Measurements from ENCODE around the gene LGR6. TPM values are rescaled to one million over a fixed set of nuclear protein-coding genes. Genes with fewer than 3 reads are reported as not detected.
"Not testable (repeated sequence)": the region's sequence is repeated elsewhere in the genome, so short reads cannot be mapped to it uniquely, and the experiment has no call there.

Gene LGR6
- total and polyA plus RNA-seq, 10 of the 15 experiments (the other 5 are each of a cell fraction or from before 2014, with no cell fraction given): not detected

GRCh38 chr1:202351725-202352124, 158.1 kb downstream of the LGR6 start (continued):
- no peak for TF ChIP-seq LARP7 (IDR thresholded peaks at IDR 0.05)
- no peak for TF ChIP-seq MEF2B (IDR thresholded peaks at IDR 0.05; ENCODE audit: partially characterized antibody, poor library complexity, severe bottlenecking)
- TF ChIP-seq JUNB (IDR thresholded peaks at IDR 0.05): no peak
- no peak for TF ChIP-seq NFYA (IDR thresholded peaks at IDR 0.05; ENCODE audit: borderline replicate concordance, low read depth, low read length)

- FAIRE-seq; H3K79me2 ChIP-seq (ENCODE audit: control insufficient read depth, insufficient read depth, low read length): not testable (repeated sequence)
- CTCF ChIA-PET: interaction anchor here (1.1 to 1.9 kb wide), 2 partner anchors 8 to 13 kb away, joined by 6 to 8 read pairs; no protein-coding TSS in a partner anchor
These were observed 159.1 kb downstream of the LGR6 start for GRCh38 chr1:202352583-202353197.

GRCh38 chr1:202355944-202356553, 162.4 kb downstream of the LGR6 start:
- CTCF ChIA-PET: interaction anchor here (1.5 kb wide), 1 partner anchor 11 kb away, joined by 6 read pairs; no protein-coding TSS in a partner anchor
- no peak for FAIRE-seq
- TF ChIP-seq ATF2 (IDR thresholded peaks at IDR 0.05; ENCODE audit: low read length) (no peak), KAT2A (conservative IDR thresholded peaks at IDR 0.05; ENCODE audit: control insufficient read depth, low read depth, low read length) (no peak), NFXL1 (IDR thresholded peaks at IDR 0.05; ENCODE audit: borderline replicate concordance) (no peak), SP1 (IDR thresholded peaks at IDR 0.05; ENCODE audit: low read depth, low read length) (no peak), SMAD5 (IDR thresholded peaks at IDR 0.05; ENCODE audit: low read depth) (no peak), TAF1 (IDR thresholded peaks at IDR 0.05; ENCODE audit: borderline replicate concordance, low read depth, low read length) (no peak), MYC (IDR thresholded peaks at IDR 0.05; ENCODE audit: insufficient read depth, insufficient read length, insufficient replicate concordance, low read length, severe bottlenecking) (no peak), ZNF384 (IDR thresholded peaks at IDR 0.05; ENCODE audit: borderline replicate concordance, low read depth, low read length) (no peak), CHD1 (IDR thresholded peaks at IDR 0.05; ENCODE audit: low read depth, low read length) (no peak), CHD2 (IDR thresholded peaks at IDR 0.05; ENCODE audit: borderline replicate concordance, low read depth, low read length) (no peak), CBX3 (IDR thresholded peaks at IDR 0.05; ENCODE audit: borderline replicate concordance, low read depth) (no peak)

More at GRCh38 chr1:202352583-202353197, 159.1 kb downstream of the LGR6 start:
- ATAC-seq; DNase-seq (ENCODE audit: low read depth, low spot score); H3K27me3 ChIP-seq (replicated peaks in 1 of 2; ENCODE audit: control insufficient read depth in 2 of 2, insufficient read depth in 2 of 2, low read length in 1 of 2); SMC1A ChIA-PET (ENCODE audit: uncharacterized antibody, unreplicated experiment); H3K4me3 ChIP-seq; H3K4me2 ChIP-seq (ENCODE audit: control insufficient read depth, insufficient read depth); H3K4me1 ChIP-seq (ENCODE audit: control insufficient read depth, insufficient read depth, low read length); H4K20me1 ChIP-seq (ENCODE audit: control insufficient read depth, insufficient read depth); H3K9me3 ChIP-seq (replicated peaks; ENCODE audit: control insufficient read depth, insufficient read depth, low read length); in situ Hi-C loops (cut with MboI); H3K9ac ChIP-seq (ENCODE audit: control insufficient read depth, insufficient read depth, low read length); intact Hi-C loops (cut with micrococcal nuclease; ENCODE audit: unreplicated experiment); H2AFZ ChIP-seq (ENCODE audit: control insufficient read depth, low read depth, low read length); BruUV-seq (replicated peaks); H3K36me3 ChIP-seq (ENCODE audit: control insufficient read depth in 2 of 2, insufficient read depth in 2 of 2, low read length in 1 of 2); H3K27ac ChIP-seq (ENCODE audit: control insufficient read depth, insufficient read depth): not testable (repeated sequence)
- WGBS (ENCODE audit: insufficient coverage, insufficient replicate concordance, low lambda C conversion rate, missing lambda C conversion rate): 94% methylated on average over 10 of the region's 11 CpGs
- POLR2A ChIA-PET: interaction anchor here (0.6 kb wide), 1 partner anchor 110 kb away, joined by 7 read pairs; no protein-coding TSS in a partner anchor
- RAD21 ChIA-PET (ENCODE audit: unreplicated experiment): interaction anchor here (1.1 to 1.3 kb wide), 2 partner anchors 11 to 367 kb away, joined by 4 read pairs; partner anchors contain the start of gene UBE2T

More at GRCh38 chr1:202355944-202356553, 162.4 kb downstream of the LGR6 start:
- Histone ChIP-seq H3K27me3 (replicated peaks in 1 of 2; ENCODE audit: control insufficient read depth in 2 of 2, insufficient read depth in 2 of 2, low read length in 1 of 2) (no peaks in the 10 kb centered on the region), H2AFZ (ENCODE audit: control insufficient read depth, low read depth, low read length) (no peak overlapping the region), H3K4me1 (ENCODE audit: control insufficient read depth, insufficient read depth, low read length) (no peaks in the 10 kb centered on the region), H4K20me1 (ENCODE audit: control insufficient read depth, insufficient read depth) (no peaks in the 10 kb centered on the region), H3K4me2 (ENCODE audit: control insufficient read depth, insufficient read depth) (no peak overlapping the region), H3K36me3 (ENCODE audit: control insufficient read depth in 2 of 2, insufficient read depth in 2 of 2, low read length in 1 of 2) (no peaks in the 10 kb centered on the region), H3K79me2 (ENCODE audit: control insufficient read depth, insufficient read depth, low read length) (no peaks in the 10 kb centered on the region), H3K9me3 (replicated peaks; ENCODE audit: control insufficient read depth, insufficient read depth, low read length) (no peaks in the 10 kb centered on the region), H3K27ac (ENCODE audit: control insufficient read depth, insufficient read depth) (no peak overlapping the region), H3K9ac (ENCODE audit: control insufficient read depth, insufficient read depth, low read length) (no peak overlapping the region), H3K4me3 (no peak overlapping the region)
- in situ Hi-C loops (cut with MboI): no loop called here
- no TSS peak for BruUV-seq (replicated peaks)
- POLR2A ChIA-PET: interaction anchor here (0.6 kb wide), 1 partner anchor 17 kb away, joined by 3 read pairs; no protein-coding TSS in a partner anchor
- ATAC-seq: no peak
- SMC1A ChIA-PET (ENCODE audit: uncharacterized antibody, unreplicated experiment): no interaction called here
- no peak for DNase-seq (ENCODE audit: low read depth, low spot score)
- RAD21 ChIA-PET (ENCODE audit: unreplicated experiment): no interaction called here
- intact Hi-C loops (cut with micrococcal nuclease; ENCODE audit: unreplicated experiment): no loop called here
